Nephron progenitor cell (in vitro differentiated cells): ENCODE results near the gene ZNF460.

Experiments
- DNase-seq: peaks from one replicate; pipeline ENCODE4 v3.0.0; 2021
- H3K27ac Mint-ChIP-seq: 2 replicates; pipeline ENCODE4 v1.8.0; 2021; ENCODE audit warnings: mild to moderate bottlenecking, moderate library complexity, mixed read lengths
- H3K27me3 Mint-ChIP-seq: 2 replicates; pipeline ENCODE4 v1.8.0; 2021; ENCODE audit warnings: mild to moderate bottlenecking, low read depth, mixed read lengths; ENCODE audit not compliant: poor library complexity
- H3K36me3 Mint-ChIP-seq: 2 replicates; pipeline ENCODE4 v1.8.0; 2021; ENCODE audit warnings: low read depth, mixed read lengths
- H3K4me1 Mint-ChIP-seq: 2 replicates; pipeline ENCODE4 v1.8.0; 2021; ENCODE audit warnings: mixed read lengths
- H3K4me3 Mint-ChIP-seq: 2 replicates; pipeline ENCODE4 v1.8.0; 2021; ENCODE audit warnings: mild to moderate bottlenecking, moderate library complexity, mixed read lengths
- H3K9me3 Mint-ChIP-seq: 2 replicates; pipeline ENCODE4 v1.8.0; 2021; ENCODE audit warnings: mild to moderate bottlenecking, moderate library complexity, mixed read lengths
- CTCF ChIP-seq: fragments of 200-600 bp; sonication (generic); IDR thresholded peaks from 2 replicates; pipeline ENCODE4 v1.5.0; 2021; ENCODE audit warnings: antibody characterized with exemption

Gene ZNF460

GRCh38 chr19:57241176-57241575 is 39.1 kb upstream of the ZNF460 start:
- DNase-seq, result no peak
- Mint-ChIP-seq H3K36me3 (peaks cover 22% of the 10 kb centered on the region), H3K27me3 (peaks cover 11% of the 10 kb centered on the region), H3K27ac (peak overlapping the region; percentile 41), H3K4me1 (peaks cover 16% of the 10 kb centered on the region), H3K4me3 (peak overlapping the region; percentile 93), H3K9me3 (peaks cover 3% of the 10 kb centered on the region)
- TF ChIP-seq CTCF, result no peak

- H3K4me3 Mint-ChIP-seq, result no peak overlapping the region
- H3K36me3 Mint-ChIP-seq, result peaks cover 28% of the 10 kb centered on the region
- peak overlapping the region; percentile 29 for H3K27ac Mint-ChIP-seq
- no peak for TF ChIP-seq CTCF
- H3K9me3 Mint-ChIP-seq, result peaks cover 3% of the 10 kb centered on the region
- peaks cover 16% of the 10 kb centered on the region for H3K4me1 Mint-ChIP-seq
- DNase-seq, result no peak
- H3K27me3 Mint-ChIP-seq, result peaks cover 3% of the 10 kb centered on the region
Measured at GRCh38 chr19:57242821-57243220, 37.5 kb upstream of the ZNF460 start.

GRCh38 chr19:57244513-57244912 is 35.8 kb upstream of the ZNF460 start:
- H3K36me3 Mint-ChIP-seq, result peaks cover 28% of the 10 kb centered on the region
- H3K4me3 Mint-ChIP-seq, result no peak overlapping the region
- H3K9me3 Mint-ChIP-seq, result peaks cover 3% of the 10 kb centered on the region
- no peak for DNase-seq
- H3K27ac Mint-ChIP-seq, result peak overlapping the region; percentile 85
- peaks cover 16% of the 10 kb centered on the region for H3K4me1 Mint-ChIP-seq
- H3K27me3 Mint-ChIP-seq, result no peaks in the 10 kb centered on the region
- TF ChIP-seq CTCF, result no peak

- Mint-ChIP-seq H3K27me3 (no peaks in the 10 kb centered on the region), H3K36me3 (peaks cover 31% of the 10 kb centered on the region), H3K27ac (peak overlapping the region; percentile 85), H3K4me3 (no peak overlapping the region), H3K4me1 (peaks cover 13% of the 10 kb centered on the region), H3K9me3 (peaks cover 2% of the 10 kb centered on the region)
- DNase-seq, result no peak
- no peak for TF ChIP-seq CTCF
Measured at GRCh38 chr19:57245066-57245465, 35.2 kb upstream of the ZNF460 start.

- Mint-ChIP-seq H3K36me3 (peaks cover 40% of the 10 kb centered on the region), H3K9me3 (no peaks in the 10 kb centered on the region), H3K4me3 (no peak overlapping the region), H3K4me1 (peaks cover 10% of the 10 kb centered on the region), H3K27ac (no peak overlapping the region), H3K27me3 (no peaks in the 10 kb centered on the region)
- TF ChIP-seq CTCF, result no peak
- DNase-seq, result no peak
Measured at GRCh38 chr19:57245959-57246358, 34.3 kb upstream of the ZNF460 start.

GRCh38 chr19:57248646-57249045 is 31.6 kb upstream of the ZNF460 start:
- H3K4me1 Mint-ChIP-seq, result no peaks in the 10 kb centered on the region
- no peaks in the 10 kb centered on the region for H3K27me3 Mint-ChIP-seq
- TF ChIP-seq CTCF, result no peak
- no peak overlapping the region for H3K27ac Mint-ChIP-seq
- H3K36me3 Mint-ChIP-seq, result peaks cover 60% of the 10 kb centered on the region
- no peaks in the 10 kb centered on the region for H3K9me3 Mint-ChIP-seq
- no peak overlapping the region for H3K4me3 Mint-ChIP-seq
- DNase-seq, result no peak
